Caco-2 (cell line): ENCODE data around the gene FBXW2. TPM values are rescaled to one million over a fixed set of nuclear protein-coding genes. Genes with fewer than 3 reads are reported as not detected.

Experiments used
- BruUV-seq: library from RNA; stranded (reverse); fragments of 400-500 nt; replicated peaks from 2 replicates; lab custom pipeline; 2021; lab: Mats Ljungman, UMichigan
- CTCF ChIA-PET: fragments of 300-600 bp; sonication (Branson Sonifier 250); formaldehyde crosslinking; loops from one replicate; lab custom pipeline; 2022; ENCODE audit warnings: antibody characterized with exemption; lab: Charles Lee
- POLR2A ChIA-PET: fragments of 300-600 bp; sonication (Branson Sonifier 250); formaldehyde crosslinking; loops from one replicate; lab custom pipeline; 2022; ENCODE audit warnings: antibody characterized with exemption; lab: Charles Lee
- DNase-seq, 2 experiments: peaks; one replicate each; pipeline versions ENCODE4 v3.0.0 to v3.0.0-alpha.2; 2020 to 2022
- H3K27me3 ChIP-seq: replicated peaks from 2 replicates; pipeline ENCODE4 v1.6.0; 2011; ENCODE audit warnings: low read length; ENCODE audit not compliant: control insufficient read depth, insufficient read depth
- H3K36me3 ChIP-seq: 2 replicates; pipeline ENCODE4 v1.5.1; 2011; ENCODE audit warnings: low read length; ENCODE audit not compliant: control insufficient read depth, insufficient read depth
- H3K4me1 ChIP-seq: fragments of 250-450 bp; sonication (Bioruptor Pico); 2 replicates; pipeline ENCODE4 v1.5.1; 2020; ENCODE audit warnings: mild to moderate bottlenecking
- H3K4me3 ChIP-seq: 2 replicates; pipeline ENCODE4 v1.5.1; 2011; ENCODE audit warnings: low read depth, mild to moderate bottlenecking, control low read depth, low read length
- H3K9me3 ChIP-seq: fragments of 250-450 bp; sonication (Bioruptor Pico); 2 replicates; pipeline ENCODE4 v1.5.1; 2020; ENCODE audit warnings: mild to moderate bottlenecking, moderate library complexity
- H3K27ac Mint-ChIP-seq: one replicate; pipeline ENCODE4 v1.8.0; 2022; ENCODE audit warnings: mixed read lengths; ENCODE audit not compliant: unreplicated experiment
- H3K27me3 Mint-ChIP-seq: one replicate; pipeline ENCODE4 v1.8.0; 2022; ENCODE audit warnings: mixed read lengths; ENCODE audit not compliant: insufficient read depth, unreplicated experiment
- H3K36me3 Mint-ChIP-seq: one replicate; pipeline ENCODE4 v1.8.0; 2022; ENCODE audit warnings: mild to moderate bottlenecking, mixed read lengths; ENCODE audit not compliant: insufficient read depth, unreplicated experiment
- H3K4me1 Mint-ChIP-seq: one replicate; pipeline ENCODE4 v1.8.0; 2022; ENCODE audit warnings: low read depth, mixed read lengths; ENCODE audit not compliant: unreplicated experiment
- H3K4me3 Mint-ChIP-seq: one replicate; pipeline ENCODE4 v1.8.0; 2022; ENCODE audit warnings: mild to moderate bottlenecking, moderate library complexity, mixed read lengths; ENCODE audit not compliant: unreplicated experiment
- H3K9me3 Mint-ChIP-seq: one replicate; pipeline ENCODE4 v1.8.0; 2022; ENCODE audit warnings: mixed read lengths; ENCODE audit not compliant: unreplicated experiment
- intact Hi-C: fragments of 100-400 bp; cut with micrococcal nuclease; formaldehyde crosslinking; loops from one replicate; pipeline ENCODE4 v1.10.0; 2022; ENCODE audit not compliant: unreplicated experiment
- total RNA-seq: library from RNA; stranded (reverse); gene quantifications from 2 replicates; pipeline ENCODE4 v1.2.3, GENCODE V29; 2022
- TF ChIP-seq, protein P1 (sequence below), 2 experiments: fragments of 200-600 bp in 1 of 2; IDR thresholded peaks; 1 replicate in 1 of 2; 2 replicates in 1 of 2; pipeline versions ENCODE4 v1.5.1 to v1.8.0; 2011 to 2022; ENCODE audit warnings: antibody characterized with exemption in 1 of 2, control low read depth in 1 of 2, inconsistent platforms in 1 of 2, low read depth in 1 of 2, low read length in 1 of 2, mild to moderate bottlenecking in 1 of 2, moderate library complexity in 1 of 2; ENCODE audit not compliant: insufficient read depth in 1 of 2, severe bottlenecking in 1 of 2, unreplicated experiment in 1 of 2

FBXW2 gene
- total RNA-seq, 1 experiment from 2014 or later, result 74.3 TPM

DNA sequence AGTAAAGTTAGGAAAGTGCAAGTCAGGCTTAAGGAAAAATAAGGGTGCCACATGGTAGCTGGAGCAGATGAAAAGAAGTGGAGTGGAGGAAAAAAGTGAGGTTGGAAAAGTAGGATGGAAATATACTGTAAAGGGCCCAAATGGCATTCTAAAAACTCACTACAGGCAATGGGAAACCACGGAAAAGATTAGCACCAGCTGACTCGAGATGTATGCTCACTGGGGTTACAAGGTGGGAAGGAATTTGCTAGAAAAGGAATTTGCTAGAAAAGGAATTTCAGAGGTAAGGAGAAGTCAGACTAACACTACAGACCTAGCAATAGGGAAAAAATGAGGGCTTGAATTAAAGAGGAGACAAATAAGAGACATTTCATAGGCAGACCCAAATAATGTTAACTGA, 45.9 kb upstream of the FBXW2 start:
- Histone ChIP-seq H3K4me1 (peaks cover 13% of the 10 kb centered on the region), H3K4me3 (no peak overlapping the region), H3K9me3 (no peaks in the 10 kb centered on the region), H3K36me3 (no peaks in the 10 kb centered on the region), H3K27me3 (no peaks in the 10 kb centered on the region)
- no peak overlapping the region for H3K4me3 Mint-ChIP-seq
- H3K9me3 Mint-ChIP-seq, result no peaks in the 10 kb centered on the region
- ChIA-PET CTCF (no interaction called here), POLR2A (no interaction called here)
- TF ChIP-seq, protein P1, sequence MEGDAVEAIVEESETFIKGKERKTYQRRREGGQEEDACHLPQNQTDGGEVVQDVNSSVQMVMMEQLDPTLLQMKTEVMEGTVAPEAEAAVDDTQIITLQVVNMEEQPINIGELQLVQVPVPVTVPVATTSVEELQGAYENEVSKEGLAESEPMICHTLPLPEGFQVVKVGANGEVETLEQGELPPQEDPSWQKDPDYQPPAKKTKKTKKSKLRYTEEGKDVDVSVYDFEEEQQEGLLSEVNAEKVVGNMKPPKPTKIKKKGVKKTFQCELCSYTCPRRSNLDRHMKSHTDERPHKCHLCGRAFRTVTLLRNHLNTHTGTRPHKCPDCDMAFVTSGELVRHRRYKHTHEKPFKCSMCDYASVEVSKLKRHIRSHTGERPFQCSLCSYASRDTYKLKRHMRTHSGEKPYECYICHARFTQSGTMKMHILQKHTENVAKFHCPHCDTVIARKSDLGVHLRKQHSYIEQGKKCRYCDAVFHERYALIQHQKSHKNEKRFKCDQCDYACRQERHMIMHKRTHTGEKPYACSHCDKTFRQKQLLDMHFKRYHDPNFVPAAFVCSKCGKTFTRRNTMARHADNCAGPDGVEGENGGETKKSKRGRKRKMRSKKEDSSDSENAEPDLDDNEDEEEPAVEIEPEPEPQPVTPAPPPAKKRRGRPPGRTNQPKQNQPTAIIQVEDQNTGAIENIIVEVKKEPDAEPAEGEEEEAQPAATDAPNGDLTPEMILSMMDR (IDR thresholded peaks at IDR 0.05; ENCODE audit: insufficient read depth in 1 of 2, low read depth in 1 of 2, low read length in 1 of 2, severe bottlenecking in 1 of 2, unreplicated experiment in 1 of 2), result no peak
- H3K36me3 Mint-ChIP-seq, result peaks cover 47% of the 10 kb centered on the region
- peaks cover 9% of the 10 kb centered on the region for H3K4me1 Mint-ChIP-seq
- H3K27ac Mint-ChIP-seq, result no peak overlapping the region
- intact Hi-C loops, result no loop called here
- H3K27me3 Mint-ChIP-seq, result no peaks in the 10 kb centered on the region
- no TSS peak for BruUV-seq
- no peak for DNase-seq

DNA sequence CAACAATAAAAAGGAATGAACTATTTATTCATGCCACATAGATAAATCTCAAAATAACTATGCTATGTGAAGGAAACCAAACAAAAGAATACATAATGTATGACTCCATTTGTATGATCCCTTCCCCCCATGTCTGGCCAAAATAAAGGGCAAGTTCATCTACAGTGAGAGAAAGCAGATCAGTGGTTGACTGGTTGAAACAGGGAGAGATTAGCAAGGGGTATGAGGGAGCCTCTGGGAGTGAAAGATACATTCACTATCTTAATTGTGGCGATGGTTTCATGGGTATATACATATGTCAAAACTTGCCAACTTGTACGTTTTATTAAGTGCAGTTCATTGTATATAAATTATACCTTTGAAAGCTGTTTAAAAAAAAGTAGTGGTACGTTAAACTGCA, 44.7 kb upstream of the FBXW2 start:
- H3K27me3 Mint-ChIP-seq, result no peaks in the 10 kb centered on the region
- intact Hi-C loops, result no loop called here
- POLR2A ChIA-PET, result no interaction called here
- Histone ChIP-seq H3K27me3 (no peaks in the 10 kb centered on the region), H3K4me1 (peaks cover 8% of the 10 kb centered on the region), H3K4me3 (no peak overlapping the region), H3K9me3 (no peaks in the 10 kb centered on the region), H3K36me3 (no peaks in the 10 kb centered on the region)
- no peak for DNase-seq
- CTCF ChIA-PET, result no interaction called here
- H3K4me1 Mint-ChIP-seq, result peaks cover 7% of the 10 kb centered on the region
- H3K27ac Mint-ChIP-seq, result no peak overlapping the region
- TF ChIP-seq, protein P1 (IDR thresholded peaks at IDR 0.05; ENCODE audit: insufficient read depth in 1 of 2, low read depth in 1 of 2, low read length in 1 of 2, severe bottlenecking in 1 of 2, unreplicated experiment in 1 of 2), result no peak
- no peak overlapping the region for H3K4me3 Mint-ChIP-seq
- no peaks in the 10 kb centered on the region for H3K9me3 Mint-ChIP-seq
- BruUV-seq, result no TSS peak
- peaks cover 46% of the 10 kb centered on the region for H3K36me3 Mint-ChIP-seq

DNA sequence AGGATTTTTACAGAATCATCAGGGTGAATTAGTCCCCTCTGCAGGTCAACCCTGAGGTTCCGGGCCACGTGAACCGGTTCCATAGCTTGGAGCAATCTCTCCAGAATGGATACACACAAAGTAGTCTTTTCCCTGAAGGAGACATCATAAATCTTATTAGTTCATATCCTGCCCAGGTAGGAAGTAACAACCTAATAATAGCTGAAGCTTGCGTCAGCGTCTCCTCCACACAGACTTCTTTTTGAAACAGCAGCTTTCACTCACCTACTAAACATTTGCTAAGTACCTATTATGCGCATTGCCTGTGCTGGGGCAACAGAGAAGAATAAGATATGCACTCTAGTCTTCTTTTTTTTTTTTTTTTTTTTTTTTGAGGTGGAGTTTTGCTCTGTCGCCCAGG, 40.1 kb upstream of the FBXW2 start:
- ChIA-PET POLR2A (no interaction called here), CTCF (no interaction called here)
- DNase-seq, result no peak
- no peaks in the 10 kb centered on the region for H3K9me3 ChIP-seq
- H3K27me3 ChIP-seq, result no peaks in the 10 kb centered on the region
- no peaks in the 10 kb centered on the region for H3K4me1 ChIP-seq
- 0 out of 2 replicates have a peak, but pooled peaks cover 2% of the 10 kb centered on the region for H3K36me3 ChIP-seq
- no peak overlapping the region for H3K4me3 ChIP-seq
- no peak overlapping the region for H3K27ac Mint-ChIP-seq
- intact Hi-C loops, result no loop called here
- BruUV-seq, result no TSS peak
- H3K36me3 Mint-ChIP-seq, result peaks cover 70% of the 10 kb centered on the region
- TF ChIP-seq, protein P1 (IDR thresholded peaks at IDR 0.05; ENCODE audit: insufficient read depth in 1 of 2, low read depth in 1 of 2, low read length in 1 of 2, severe bottlenecking in 1 of 2, unreplicated experiment in 1 of 2), result no peak
- H3K4me3 Mint-ChIP-seq, result no peak overlapping the region
- H3K4me1 Mint-ChIP-seq, result no peaks in the 10 kb centered on the region
- no peaks in the 10 kb centered on the region for H3K9me3 Mint-ChIP-seq
- H3K27me3 Mint-ChIP-seq, result no peaks in the 10 kb centered on the region
